SK-N-SH treated with all-trans-retinoic acid at 6 μM for 48 hours (cell line): Measurements from ENCODE around the gene EP400.

Experiments used
- CREB5 ChIP-seq: fragments of 250-450 bp; sonication (Bioruptor Pico); IDR thresholded peaks from 2 replicates; pipeline ENCODE4 v1.5.1; 2020; ENCODE audit warnings: low read depth, mild to moderate bottlenecking, moderate library complexity
- CSDC2 ChIP-seq: fragments of 250-450 bp; sonication (Bioruptor Pico); IDR thresholded peaks from 2 replicates; pipeline ENCODE4 v1.5.0; 2020; ENCODE audit warnings: mild to moderate bottlenecking, moderate library complexity
- ESRRG ChIP-seq: fragments of 250-450 bp; sonication (Bioruptor Pico); IDR thresholded peaks from 2 replicates; pipeline ENCODE4 v1.6.1; 2021; ENCODE audit warnings: mild to moderate bottlenecking
- GLIS3 ChIP-seq: fragments of 250-450 bp; sonication (Bioruptor Pico); IDR thresholded peaks from 2 replicates; pipeline ENCODE4 v1.5.0; 2020; ENCODE audit warnings: mild to moderate bottlenecking, moderate library complexity
- ISL1 ChIP-seq: fragments of 250-450 bp; sonication (Bioruptor Pico); IDR thresholded peaks from 2 replicates; pipeline ENCODE4 v2.1.2; 2022; ENCODE audit warnings: mild to moderate bottlenecking, moderate library complexity
- PPARA ChIP-seq: fragments of 250-450 bp; sonication (Bioruptor Pico); IDR thresholded peaks from 2 replicates; pipeline ENCODE4 v1.5.0; 2020; ENCODE audit warnings: mild to moderate bottlenecking, borderline replicate concordance
- RARB ChIP-seq: fragments of 250-450 bp; sonication (Bioruptor Pico); IDR thresholded peaks from 2 replicates; pipeline ENCODE4 v1.8.0; 2021; ENCODE audit warnings: mild to moderate bottlenecking, moderate library complexity
- ZC3H10 ChIP-seq: fragments of 250-450 bp; sonication (Bioruptor Pico); IDR thresholded peaks from 2 replicates; pipeline ENCODE4 v1.5.1; 2021; ENCODE audit warnings: mild to moderate bottlenecking, moderate library complexity
- ZFP30 ChIP-seq: fragments of 450-650 bp; formaldehyde crosslinking; IDR thresholded peaks from 2 replicates; pipeline ENCODE4 v1.5.0; 2022; ENCODE audit warnings: mild to moderate bottlenecking, moderate library complexity
- ZNF70 ChIP-seq: fragments of 450-650 bp; formaldehyde crosslinking; IDR thresholded peaks from 2 replicates; pipeline ENCODE4 v1.5.0; 2020; ENCODE audit warnings: mild to moderate bottlenecking, moderate library complexity
- TF ChIP-seq, protein P1 (sequence below): fragments of 250-450 bp; sonication (Bioruptor Pico); IDR thresholded peaks from 2 replicates; pipeline ENCODE4 v1.5.0; 2020; ENCODE audit warnings: mild to moderate bottlenecking, moderate library complexity

DNA sequence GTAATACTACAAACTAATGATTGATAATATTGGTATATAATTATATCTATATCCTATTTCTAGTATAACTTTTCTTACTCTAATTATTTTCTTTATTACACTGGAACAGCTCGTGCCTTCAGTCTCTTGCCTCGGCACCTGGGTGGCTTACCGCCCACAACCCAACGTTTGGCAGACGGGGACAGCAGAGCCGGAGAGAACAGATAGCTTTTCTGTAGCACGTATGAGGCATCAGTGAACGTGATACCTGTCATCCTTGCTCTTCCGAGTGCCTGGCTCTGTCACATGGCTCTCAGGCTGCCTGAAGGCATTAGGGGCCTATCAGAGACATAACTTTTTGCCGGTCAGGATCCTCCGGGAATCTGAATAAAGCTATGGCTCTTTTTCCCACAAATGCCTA is 15.2 kb upstream of the EP400 start:
- TF ChIP-seq CSDC2 (no peak), ISL1 (CRISPR knock-in tag) (no peak), ESRRG (CRISPR knock-in tag) (no peak), GLIS3 (CRISPR knock-in tag) (no peak), ZFP30 (CRISPR knock-in tag) (no peak), ZC3H10 (no peak), PPARA (no peak), ZNF70 (CRISPR knock-in tag) (no peak), RARB (no peak), CREB5 (CRISPR knock-in tag) (no peak)
- TF ChIP-seq, protein P1, sequence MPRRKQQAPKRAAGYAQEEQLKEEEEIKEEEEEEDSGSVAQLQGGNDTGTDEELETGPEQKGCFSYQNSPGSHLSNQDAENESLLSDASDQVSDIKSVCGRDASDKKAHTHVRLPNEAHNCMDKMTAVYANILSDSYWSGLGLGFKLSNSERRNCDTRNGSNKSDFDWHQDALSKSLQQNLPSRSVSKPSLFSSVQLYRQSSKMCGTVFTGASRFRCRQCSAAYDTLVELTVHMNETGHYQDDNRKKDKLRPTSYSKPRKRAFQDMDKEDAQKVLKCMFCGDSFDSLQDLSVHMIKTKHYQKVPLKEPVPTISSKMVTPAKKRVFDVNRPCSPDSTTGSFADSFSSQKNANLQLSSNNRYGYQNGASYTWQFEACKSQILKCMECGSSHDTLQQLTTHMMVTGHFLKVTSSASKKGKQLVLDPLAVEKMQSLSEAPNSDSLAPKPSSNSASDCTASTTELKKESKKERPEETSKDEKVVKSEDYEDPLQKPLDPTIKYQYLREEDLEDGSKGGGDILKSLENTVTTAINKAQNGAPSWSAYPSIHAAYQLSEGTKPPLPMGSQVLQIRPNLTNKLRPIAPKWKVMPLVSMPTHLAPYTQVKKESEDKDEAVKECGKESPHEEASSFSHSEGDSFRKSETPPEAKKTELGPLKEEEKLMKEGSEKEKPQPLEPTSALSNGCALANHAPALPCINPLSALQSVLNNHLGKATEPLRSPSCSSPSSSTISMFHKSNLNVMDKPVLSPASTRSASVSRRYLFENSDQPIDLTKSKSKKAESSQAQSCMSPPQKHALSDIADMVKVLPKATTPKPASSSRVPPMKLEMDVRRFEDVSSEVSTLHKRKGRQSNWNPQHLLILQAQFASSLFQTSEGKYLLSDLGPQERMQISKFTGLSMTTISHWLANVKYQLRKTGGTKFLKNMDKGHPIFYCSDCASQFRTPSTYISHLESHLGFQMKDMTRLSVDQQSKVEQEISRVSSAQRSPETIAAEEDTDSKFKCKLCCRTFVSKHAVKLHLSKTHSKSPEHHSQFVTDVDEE (CRISPR knock-in tag) = no peak
